ENCODE results near the gene SORCS2. TPM values are rescaled to one million over a fixed set of nuclear protein-coding genes. Genes with fewer than 3 reads are reported as not detected.
A peak's percentile ranks its signal among the peaks of the same experiment; 100 is the strongest.

Gene SORCS2
- total and polyA plus RNA-seq, 2 experiments from 2014 or later: 0.38 to 1.4 TPM

DNA sequence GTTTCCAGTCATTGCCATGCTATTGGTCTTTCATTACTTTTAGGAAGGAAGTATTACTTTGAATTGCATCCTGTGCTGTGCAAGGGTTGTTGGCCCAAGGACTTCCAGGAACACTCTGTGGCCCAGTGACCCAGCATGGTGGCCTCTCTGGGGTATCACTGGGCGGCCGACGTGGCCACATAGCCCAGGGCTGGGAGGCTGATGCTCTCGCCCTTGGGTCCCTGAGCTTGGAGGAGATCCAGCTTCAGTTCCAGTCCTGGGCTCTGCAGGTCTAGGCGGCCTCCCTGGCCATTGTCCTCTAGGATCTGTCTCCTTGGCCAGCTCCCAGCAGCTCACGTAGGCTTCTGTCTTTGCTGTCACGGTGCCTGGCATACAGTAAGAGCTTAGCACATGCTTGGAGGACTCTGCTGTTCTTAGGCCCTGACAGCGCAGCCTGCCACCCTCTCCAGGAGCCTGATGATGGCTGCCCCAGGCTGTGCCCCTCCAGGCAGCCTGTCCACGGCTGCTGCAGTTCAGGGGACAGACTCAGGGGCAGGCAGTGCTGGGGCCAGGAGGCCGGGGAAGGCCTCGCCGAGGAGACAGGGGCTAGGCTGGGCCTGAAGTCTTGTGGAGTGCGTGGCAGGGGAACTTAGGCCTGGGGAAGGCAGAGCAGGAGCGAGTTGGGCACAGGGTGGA lies 42.2 kb downstream of the SORCS2 start:
- 77 to 81% methylated on average over 13 to 14 of the region's 14 CpGs for WGBS, 2 experiments (ENCODE audit: low coverage in 1 of 2, low lambda C conversion rate in 2 of 2, missing lambda C conversion rate in 2 of 2)
- in situ Hi-C loops (cut with MboI): no loop called here

GRCh38 chr4:7235030-7235380 lies 42.7 kb downstream of the SORCS2 start:
- Histone ChIP-seq H3K4me1 (ENCODE audit: insufficient read depth) (no peaks in the 10 kb centered on the region; the same call in 1 of the 2 replicates), H4K20me1 (ENCODE audit: insufficient read depth) (no peaks in the 10 kb centered on the region), H3K27ac (no peak overlapping the region), H3K79me2 (ENCODE audit: insufficient read depth) (no peaks in the 10 kb centered on the region), H3K9me2 (ENCODE audit: insufficient read depth) (no peaks in the 10 kb centered on the region), H3K36me3 (ENCODE audit: low read depth) (no peaks in the 10 kb centered on the region), H3F3A (ENCODE audit: insufficient read depth) (no peaks in the 10 kb centered on the region), H3K4me3 (no peak overlapping the region), H2AFZ (no peak overlapping the region), H3K9ac (no peak overlapping the region), H3K9me3 (ENCODE audit: low read depth) (no peaks in the 10 kb centered on the region), H3K27me3 (replicated peaks; ENCODE audit: insufficient read depth) (no peaks in the 10 kb centered on the region), H3K4me2 (ENCODE audit: unreplicated experiment) (no peak overlapping the region)
- in situ Hi-C loops (cut with MboI): no loop called here
- TF ChIP-seq EZH2phosphoT487 (IDR thresholded peaks at IDR 0.05; ENCODE audit: insufficient read depth, low read depth): no peak
- no peak for TF ChIP-seq EZH2 (IDR thresholded peaks at IDR 0.05; ENCODE audit: insufficient read depth, poor library complexity, severe bottlenecking)
- 93 to 94% methylated on average over 14 of the region's 14 CpGs for WGBS, 2 experiments (ENCODE audit: low coverage in 1 of 2, low lambda C conversion rate in 2 of 2, missing lambda C conversion rate in 2 of 2)
- DNase-seq: no peak

More for the DNA sequence above, 42.2 kb downstream of the SORCS2 start:
- no peak overlapping the region for H3K4me3 ChIP-seq
- DNase-seq: no peak
- no peaks in the 10 kb centered on the region for H3K9me2 ChIP-seq (ENCODE audit: insufficient read depth)
- no peaks in the 10 kb centered on the region for H3K36me3 ChIP-seq (ENCODE audit: low read depth)
- no peak overlapping the region for H2AFZ ChIP-seq
- no peak overlapping the region for H3K4me2 ChIP-seq (ENCODE audit: unreplicated experiment)
- H3K9ac ChIP-seq: no peak overlapping the region
- TF ChIP-seq EZH2phosphoT487 (IDR thresholded peaks at IDR 0.05; ENCODE audit: insufficient read depth, low read depth) (no peak), EZH2 (IDR thresholded peaks at IDR 0.05; ENCODE audit: insufficient read depth, poor library complexity, severe bottlenecking) (no peak)
- H3F3A ChIP-seq (ENCODE audit: insufficient read depth): no peaks in the 10 kb centered on the region
- no peaks in the 10 kb centered on the region for H3K79me2 ChIP-seq (ENCODE audit: insufficient read depth)
- H3K27me3 ChIP-seq (replicated peaks; ENCODE audit: insufficient read depth): no peaks in the 10 kb centered on the region
- no peaks in the 10 kb centered on the region; the same call in 1 of the 2 replicates for H3K4me1 ChIP-seq (ENCODE audit: insufficient read depth)
- no peak overlapping the region for H3K27ac ChIP-seq
- H3K9me3 ChIP-seq (ENCODE audit: low read depth): no peaks in the 10 kb centered on the region
- no peaks in the 10 kb centered on the region for H4K20me1 ChIP-seq (ENCODE audit: insufficient read depth)

GRCh38 chr4:7236847-7237246 lies 44.5 kb downstream of the SORCS2 start:
- Histone ChIP-seq H3K4me2 (ENCODE audit: unreplicated experiment) (no peak overlapping the region), H3K4me3 (no peak overlapping the region), H3K9ac (0 out of 2 replicates have a peak overlapping the region, but pooled peaks have one; percentile 22), H3K79me2 (ENCODE audit: insufficient read depth) (no peaks in the 10 kb centered on the region), H3K36me3 (ENCODE audit: low read depth) (no peaks in the 10 kb centered on the region), H3K27ac (no peak overlapping the region), H3K27me3 (replicated peaks; ENCODE audit: insufficient read depth) (no peaks in the 10 kb centered on the region), H3K9me3 (ENCODE audit: low read depth) (no peaks in the 10 kb centered on the region), H3K9me2 (ENCODE audit: insufficient read depth) (no peaks in the 10 kb centered on the region), H3F3A (ENCODE audit: insufficient read depth) (no peaks in the 10 kb centered on the region), H4K20me1 (ENCODE audit: insufficient read depth) (no peaks in the 10 kb centered on the region), H2AFZ (peak overlapping the region; percentile 22; the same call in 1 of the 2 replicates), H3K4me1 (ENCODE audit: insufficient read depth) (no peaks in the 10 kb centered on the region; the same call in 1 of the 2 replicates)
- DNase-seq: peak; percentile 41
- 30 to 35% methylated on average over 4 of the region's 4 CpGs for WGBS, 2 experiments (ENCODE audit: low coverage in 1 of 2, low lambda C conversion rate in 2 of 2, missing lambda C conversion rate in 2 of 2)
- in situ Hi-C loops (cut with MboI): no loop called here
- no peak for TF ChIP-seq EZH2phosphoT487 (IDR thresholded peaks at IDR 0.05; ENCODE audit: insufficient read depth, low read depth)
- TF ChIP-seq EZH2 (IDR thresholded peaks at IDR 0.05; ENCODE audit: insufficient read depth, poor library complexity, severe bottlenecking): no peak

GRCh38 chr4:7237873-7238272 lies 45.5 kb downstream of the SORCS2 start:
- Histone ChIP-seq H3K4me1 (ENCODE audit: insufficient read depth) (no peaks in the 10 kb centered on the region; the same call in 1 of the 2 replicates), H4K20me1 (ENCODE audit: insufficient read depth) (no peaks in the 10 kb centered on the region), H2AFZ (no peak overlapping the region), H3K9me3 (ENCODE audit: low read depth) (no peaks in the 10 kb centered on the region), H3K4me3 (no peak overlapping the region), H3K36me3 (ENCODE audit: low read depth) (no peaks in the 10 kb centered on the region), H3F3A (ENCODE audit: insufficient read depth) (no peaks in the 10 kb centered on the region), H3K27ac (0 out of 2 replicates have a peak overlapping the region, but pooled peaks have one; percentile 23), H3K9me2 (ENCODE audit: insufficient read depth) (no peaks in the 10 kb centered on the region), H3K9ac (0 out of 2 replicates have a peak overlapping the region, but pooled peaks have one; percentile 3), H3K27me3 (replicated peaks; ENCODE audit: insufficient read depth) (no peaks in the 10 kb centered on the region), H3K79me2 (ENCODE audit: insufficient read depth) (no peaks in the 10 kb centered on the region), H3K4me2 (ENCODE audit: unreplicated experiment) (no peak overlapping the region)
- peak; percentile 76 for DNase-seq
- WGBS, 2 experiments (ENCODE audit: low coverage in 1 of 2, low lambda C conversion rate in 2 of 2, missing lambda C conversion rate in 2 of 2): 12 to 14% methylated on average over 6 of the region's 6 CpGs
- no peak for TF ChIP-seq EZH2 (IDR thresholded peaks at IDR 0.05; ENCODE audit: insufficient read depth, poor library complexity, severe bottlenecking)
- TF ChIP-seq EZH2phosphoT487 (IDR thresholded peaks at IDR 0.05; ENCODE audit: insufficient read depth, low read depth): no peak
- in situ Hi-C loops (cut with MboI): no loop called here

Measured in GM23248 (cell line).